Large intestine (tissue), 3 donors: ENCODE data around the gene CD209. TPM values are rescaled to one million over a fixed set of nuclear protein-coding genes. Genes with fewer than 3 reads are reported as not detected.

ENCODE experiments used
- DNase-seq, 2 donors: peaks; one replicate each; pipeline versions ENCODE4 v3.0.0 to v3.0.0-alpha.2; 2013
- H3K27ac ChIP-seq: one replicate; pipeline ENCODE4 v1.5.1; 2013; ENCODE audit warnings: low read length
- H3K27me3 ChIP-seq: 2 replicates; pipeline ENCODE4 v1.6.1; 2013; ENCODE audit warnings: low read length; ENCODE audit not compliant: control insufficient read depth, insufficient read depth
- H3K36me3 ChIP-seq: 2 replicates; pipeline ENCODE4 v1.6.1; 2013; ENCODE audit warnings: low read length; ENCODE audit not compliant: control insufficient read depth, insufficient read depth
- H3K4me1 ChIP-seq: one replicate; pipeline ENCODE4 v1.6.1; 2013; ENCODE audit warnings: low read length; ENCODE audit not compliant: control insufficient read depth, insufficient read depth
- H3K4me3 ChIP-seq: one replicate; pipeline ENCODE4 v1.5.1; 2013; ENCODE audit warnings: low read length
- H3K9me3 ChIP-seq: one replicate; pipeline ENCODE4 v1.6.1; 2013; ENCODE audit warnings: mild to moderate bottlenecking, low read depth, low read length, moderate library complexity; ENCODE audit not compliant: control insufficient read depth
- WGBS: methylation state at CpG from one replicate; pipeline ENCODE4 v1.1.5; 2013; ENCODE audit warnings: low lambda C conversion rate; ENCODE audit not compliant: insufficient coverage; 5-methylcytosine and 5-hydroxymethylcytosine counted together
- polyA plus RNA-seq: library from polyadenylated mRNA; unstranded; fragments of 120-200 nt; gene quantifications from one replicate; pipeline ENCODE4 v1.2.1, GENCODE V29; 2013

The CD209 gene
- polyA plus RNA-seq, 1 donor = 14.4 TPM

DNA sequence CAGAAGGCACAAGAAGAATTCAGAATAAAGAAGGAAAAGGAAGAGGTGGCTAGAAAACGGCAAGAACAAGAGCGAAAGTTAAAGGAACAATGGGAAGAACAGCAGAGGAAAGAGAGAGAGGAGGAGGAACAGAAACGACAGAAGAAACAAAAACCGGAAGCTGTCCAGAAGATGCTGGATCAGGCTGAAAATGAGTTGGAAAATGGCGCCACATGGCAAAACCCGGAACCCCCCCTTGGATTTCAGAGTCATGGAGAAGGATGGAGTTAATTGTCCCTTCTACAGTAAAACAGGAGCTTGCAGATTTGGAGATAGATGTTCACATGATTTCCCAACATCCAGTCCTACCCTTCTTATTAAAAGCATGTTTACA lies 6.7 kb downstream of the CD209 start:
- Histone ChIP-seq H3K27me3 (peaks cover 3% of the 10 kb centered on the region), H3K9me3 (no peaks in the 10 kb centered on the region), H3K27ac (no peak overlapping the region), H3K36me3 (no peaks in the 10 kb centered on the region), H3K4me3 (no peak overlapping the region), H3K4me1 (no peaks in the 10 kb centered on the region)
- no peak for DNase-seq
- 87% methylated on average over 4 of the region's 6 CpGs for WGBS

DNA sequence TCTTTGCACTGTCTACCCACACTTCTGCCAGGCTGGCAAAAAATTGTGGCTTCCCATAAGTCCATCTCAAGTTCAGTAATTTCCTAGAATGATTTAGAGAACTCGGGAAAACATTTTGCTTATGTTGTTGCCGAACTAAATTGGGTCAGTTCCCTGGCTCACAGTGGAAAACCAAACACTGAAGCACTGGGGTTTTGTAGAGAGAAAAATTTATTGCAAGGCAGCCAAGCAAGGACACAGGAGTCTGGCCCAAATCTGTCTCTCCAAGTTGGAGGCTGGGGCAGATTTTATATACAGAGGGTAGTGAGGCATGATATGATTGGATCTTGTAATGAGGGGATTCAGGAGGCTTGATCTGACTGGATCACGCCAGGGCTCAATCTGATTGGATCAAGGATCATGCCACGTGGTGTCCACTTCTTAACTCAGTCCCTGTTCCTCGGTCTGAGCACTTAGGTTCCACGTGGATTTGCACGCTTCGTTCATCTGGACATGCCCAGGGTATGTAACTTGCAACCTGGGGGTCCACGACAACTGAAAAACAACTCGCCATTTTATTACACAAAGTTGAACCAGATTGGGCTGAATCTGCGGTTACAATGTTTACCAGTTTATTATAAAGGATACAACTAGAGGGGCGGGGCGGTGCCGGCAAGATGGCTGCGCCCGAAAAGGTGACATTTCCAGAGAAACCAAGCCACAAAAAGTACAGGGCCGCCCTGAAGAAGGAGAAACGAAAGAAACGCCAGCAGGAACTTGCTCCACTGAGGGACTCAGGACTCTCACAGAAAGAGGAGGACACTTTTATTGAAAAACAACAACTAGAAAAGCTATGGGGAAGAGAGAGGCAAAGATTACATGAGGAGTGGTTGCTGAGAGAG lies 7.3 kb downstream of the CD209 start:
- no peak for DNase-seq
- no peaks in the 10 kb centered on the region for H3K36me3 ChIP-seq
- H3K9me3 ChIP-seq = no peaks in the 10 kb centered on the region
- no peak overlapping the region for H3K27ac ChIP-seq
- H3K4me3 ChIP-seq = no peak overlapping the region
- whole genome bisulfite sequencing = no CpG with 5 or more reads among the region's 19 CpGs
- peaks cover 3% of the 10 kb centered on the region for H3K27me3 ChIP-seq
- no peaks in the 10 kb centered on the region for H3K4me1 ChIP-seq

DNA sequence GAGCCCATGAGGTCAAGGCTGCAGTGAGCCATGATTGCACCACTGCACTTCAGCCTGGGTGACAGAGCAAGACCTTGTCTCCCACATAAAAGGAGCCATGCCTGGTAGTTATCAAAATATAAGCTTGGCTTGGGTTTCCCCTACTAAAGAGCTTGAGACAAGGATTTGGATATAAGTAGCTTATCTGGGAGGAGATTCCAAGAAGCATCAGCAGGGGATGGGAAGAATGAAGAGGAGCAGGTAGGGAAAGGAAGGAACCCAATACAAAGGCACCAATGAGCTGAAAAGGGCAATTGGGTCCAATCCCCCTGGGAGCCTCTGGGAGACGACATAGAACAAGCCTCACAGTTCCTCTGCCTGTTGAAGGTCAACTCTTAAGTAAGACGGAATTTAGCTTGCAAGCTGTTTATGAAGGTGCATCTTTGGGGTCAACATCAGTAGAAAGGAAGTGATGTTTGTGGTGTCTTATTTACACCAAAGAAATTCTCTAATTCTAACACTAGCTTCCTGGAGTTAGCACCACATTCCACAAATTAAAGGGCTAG lies 8.1 kb downstream of the CD209 start:
- Histone ChIP-seq H3K27ac (no peak overlapping the region), H3K36me3 (no peaks in the 10 kb centered on the region), H3K4me3 (no peak overlapping the region), H3K9me3 (no peaks in the 10 kb centered on the region), H3K4me1 (no peaks in the 10 kb centered on the region), H3K27me3 (peaks cover 5% of the 10 kb centered on the region)
- DNase-seq = no peak
- no CpG with 5 or more reads among the region's 2 CpGs for WGBS

DNA sequence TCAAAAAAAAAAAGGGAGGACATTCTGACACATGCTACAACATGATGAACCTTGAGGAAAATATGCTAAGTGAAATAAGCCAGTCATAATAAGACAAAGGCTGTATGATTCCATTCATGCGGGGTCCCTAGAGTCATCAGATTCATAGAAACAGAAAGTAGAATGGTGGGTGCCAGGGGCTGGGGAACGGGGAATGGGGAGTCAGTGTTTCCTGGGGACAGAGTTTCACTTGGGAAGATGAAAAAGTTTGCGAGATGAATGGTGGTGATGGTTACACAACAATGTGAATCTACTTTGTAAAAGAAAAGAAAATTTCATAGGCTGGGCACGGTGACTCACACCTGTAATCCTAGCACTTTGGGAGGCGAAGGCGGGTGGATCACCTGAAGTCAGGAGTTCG lies 9.3 kb downstream of the CD209 start:
- no peak overlapping the region for H3K4me3 ChIP-seq
- H3K27ac ChIP-seq = no peak overlapping the region
- 92% methylated on average over 2 of the region's 7 CpGs for WGBS
- H3K36me3 ChIP-seq = no peaks in the 10 kb centered on the region
- no peaks in the 10 kb centered on the region for H3K4me1 ChIP-seq
- DNase-seq = no peak
- H3K27me3 ChIP-seq = peaks cover 5% of the 10 kb centered on the region
- H3K9me3 ChIP-seq = no peaks in the 10 kb centered on the region

DNA sequence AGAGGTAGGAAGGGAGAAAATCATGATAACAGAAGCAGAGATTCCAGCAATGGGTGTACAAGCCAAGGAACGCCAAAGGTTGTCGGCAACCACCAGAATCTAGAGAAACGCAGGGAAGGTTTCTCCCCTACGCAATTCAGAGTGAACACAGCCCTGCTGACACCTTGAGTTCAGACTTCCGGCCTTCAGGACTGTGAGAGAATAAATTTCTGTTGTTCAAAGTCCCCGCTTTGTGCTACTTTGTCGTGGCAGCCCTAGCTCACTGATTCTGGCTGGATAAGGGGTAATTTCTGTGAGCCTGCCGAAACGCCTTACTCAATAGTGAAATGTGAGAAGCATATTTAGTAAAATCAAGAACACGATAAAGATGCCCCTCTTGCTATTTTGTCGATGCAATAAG lies 10.1 kb downstream of the CD209 start:
- Histone ChIP-seq H3K4me3 (no peak overlapping the region), H3K36me3 (no peaks in the 10 kb centered on the region), H3K4me1 (no peaks in the 10 kb centered on the region), H3K27ac (no peak overlapping the region), H3K9me3 (no peaks in the 10 kb centered on the region), H3K27me3 (peaks cover 9% of the 10 kb centered on the region)
- WGBS = 92% methylated on average over 4 of the region's 11 CpGs
- DNase-seq = no peak

DNA sequence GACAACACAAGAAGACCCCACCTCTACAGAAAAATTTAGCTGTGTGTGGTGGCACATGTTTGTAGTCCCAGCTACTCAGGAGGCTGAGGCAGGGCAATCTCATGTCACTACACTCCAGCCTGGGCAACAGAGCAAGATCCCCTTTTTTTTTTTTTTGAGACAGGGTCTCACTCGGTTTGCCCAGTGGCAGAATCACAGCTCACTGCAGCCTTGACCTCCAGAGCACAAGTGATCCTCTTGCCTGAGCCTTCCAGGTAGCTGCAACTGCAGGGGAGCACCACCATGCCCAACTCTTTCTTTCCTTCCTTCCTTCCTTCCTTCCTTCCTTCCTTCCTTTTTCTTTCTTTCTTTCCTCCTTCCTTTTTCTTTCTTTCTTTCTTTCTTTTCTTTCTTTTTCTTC lies 11.2 kb downstream of the CD209 start:
- H3K4me3 ChIP-seq = no peak overlapping the region
- no peak for DNase-seq

DNA sequence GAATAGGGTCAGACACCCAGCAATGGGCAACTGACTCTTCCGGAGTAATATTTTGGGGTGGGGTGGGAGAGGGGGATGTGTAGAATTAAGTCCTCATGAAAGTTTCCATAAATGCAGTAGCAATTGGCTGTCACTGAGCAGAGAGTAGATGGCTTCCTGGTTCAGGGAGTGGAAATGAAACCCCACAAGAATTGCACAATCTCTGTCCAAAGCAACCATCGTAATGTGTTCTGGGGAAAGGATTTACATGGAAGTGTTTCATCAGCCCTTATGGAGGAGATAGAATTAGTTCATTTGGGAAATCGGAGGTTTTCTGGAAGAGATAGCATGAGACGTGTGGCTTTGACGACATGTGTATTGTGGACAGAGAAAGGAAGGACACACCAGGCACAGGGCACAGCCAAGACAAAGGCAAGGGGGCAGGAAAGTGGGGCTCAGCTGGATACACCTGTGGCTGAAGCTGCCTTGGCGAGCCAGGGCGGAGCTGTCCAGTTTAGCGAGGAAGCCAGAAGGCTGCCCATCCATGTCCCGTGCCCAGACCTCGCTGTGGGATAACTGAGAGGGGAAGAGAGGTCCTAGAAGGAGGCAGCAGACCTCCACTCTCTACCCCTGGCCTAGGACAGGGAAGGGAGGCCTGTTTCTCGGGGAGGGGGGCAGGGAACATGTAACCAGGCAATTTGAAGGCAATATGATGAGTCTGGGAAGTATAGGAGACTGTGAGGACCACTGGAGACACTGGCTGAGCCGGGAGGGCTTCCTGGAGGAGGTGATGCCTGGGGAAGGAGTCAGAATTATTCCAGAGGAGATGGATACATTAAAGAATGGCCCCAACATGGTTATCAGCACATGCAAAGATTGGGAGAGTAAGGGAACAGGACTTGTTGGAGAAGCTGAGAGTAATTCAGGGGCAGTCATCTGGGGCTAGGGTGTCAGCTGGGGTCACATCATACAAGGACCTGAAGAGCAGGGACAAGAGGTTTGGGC lies 12.8 kb downstream of the CD209 start:
- WGBS = no CpG with 5 or more reads among the region's 12 CpGs
- H3K9me3 ChIP-seq = peaks cover 6% of the 10 kb centered on the region
- DNase-seq = no peak
- no peaks in the 10 kb centered on the region for H3K36me3 ChIP-seq
- H3K4me3 ChIP-seq = no peak overlapping the region
- peaks cover 35% of the 10 kb centered on the region for H3K27me3 ChIP-seq
- no peaks in the 10 kb centered on the region for H3K4me1 ChIP-seq
- no peak overlapping the region for H3K27ac ChIP-seq

More for the DNA sequence above, 11.2 kb downstream of the CD209 start:
- peaks cover 20% of the 10 kb centered on the region for H3K27me3 ChIP-seq
- no CpG with 5 or more reads among the region's 1 CpG for WGBS
- no peaks in the 10 kb centered on the region for H3K4me1 ChIP-seq
- no peak overlapping the region for H3K27ac ChIP-seq
- no peaks in the 10 kb centered on the region for H3K36me3 ChIP-seq
- peaks cover 2% of the 10 kb centered on the region for H3K9me3 ChIP-seq

DNA sequence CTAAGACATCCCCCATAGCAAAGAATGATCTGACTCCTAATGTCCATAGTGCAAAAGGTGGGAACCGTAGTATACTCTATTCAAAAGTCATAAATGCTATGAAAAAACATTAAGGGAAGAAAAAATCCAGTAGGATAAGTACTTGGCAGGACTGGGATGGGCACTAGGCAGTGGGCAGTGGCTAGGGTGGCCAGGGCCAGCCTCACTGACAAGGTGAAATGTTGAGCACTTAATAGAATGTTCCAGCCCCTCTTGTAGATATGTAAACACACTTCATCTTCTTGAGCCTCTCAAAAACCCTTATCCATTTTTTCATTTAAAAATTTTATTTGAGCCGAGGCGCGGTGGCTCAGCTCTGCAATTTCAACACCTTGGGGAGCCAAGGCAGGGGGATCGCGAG lies 14.0 kb downstream of the CD209 start:
- 76% methylated on average over 5 of the region's 6 CpGs for WGBS
- no peaks in the 10 kb centered on the region for H3K36me3 ChIP-seq
- H3K27me3 ChIP-seq = peaks cover 46% of the 10 kb centered on the region
- no peak overlapping the region for H3K4me3 ChIP-seq
- H3K27ac ChIP-seq = no peak overlapping the region
- DNase-seq = no peak
- H3K9me3 ChIP-seq = peaks cover 6% of the 10 kb centered on the region
- H3K4me1 ChIP-seq = no peaks in the 10 kb centered on the region

DNA sequence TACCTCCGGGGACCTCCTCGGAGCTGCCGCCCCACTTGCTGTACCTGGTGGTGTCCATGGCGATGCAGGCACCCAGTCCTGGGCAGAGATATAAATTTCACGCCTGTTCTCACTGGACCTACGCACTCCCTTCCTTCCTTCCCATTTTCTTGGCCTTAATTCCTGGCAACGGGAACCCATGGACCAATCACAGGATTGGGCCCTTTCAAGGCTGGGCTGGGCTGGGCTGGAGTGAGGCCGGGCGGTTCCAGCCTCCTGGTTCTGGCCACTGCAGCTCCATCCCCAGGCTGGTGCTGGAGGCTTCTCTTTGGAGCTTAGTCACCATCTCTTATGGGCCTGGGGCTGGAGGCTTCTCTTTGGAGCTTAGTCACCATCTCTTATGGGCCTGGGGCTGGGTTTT lies 15.3 kb downstream of the CD209 start, which contains the start of gene CLEC4G:
CLEC4G (minus strand) TSS at position 66 of the 400 bp plus-strand sequence; CDS start at position 58, 8 bp downstream.
- Histone ChIP-seq H3K4me3 (no peak within 1 kb of the TSS), H3K4me1 (no peaks in the 10 kb centered on the region), H3K9me3 (peaks cover 6% of the 10 kb centered on the region), H3K27ac (no peak within 1 kb of the TSS), H3K27me3 (peaks cover 58% of the 10 kb centered on the region), H3K36me3 (no peaks in the 10 kb centered on the region)
- no peak for DNase-seq
- WGBS = 50% methylated on average over 2 of the region's 9 CpGs

DNA sequence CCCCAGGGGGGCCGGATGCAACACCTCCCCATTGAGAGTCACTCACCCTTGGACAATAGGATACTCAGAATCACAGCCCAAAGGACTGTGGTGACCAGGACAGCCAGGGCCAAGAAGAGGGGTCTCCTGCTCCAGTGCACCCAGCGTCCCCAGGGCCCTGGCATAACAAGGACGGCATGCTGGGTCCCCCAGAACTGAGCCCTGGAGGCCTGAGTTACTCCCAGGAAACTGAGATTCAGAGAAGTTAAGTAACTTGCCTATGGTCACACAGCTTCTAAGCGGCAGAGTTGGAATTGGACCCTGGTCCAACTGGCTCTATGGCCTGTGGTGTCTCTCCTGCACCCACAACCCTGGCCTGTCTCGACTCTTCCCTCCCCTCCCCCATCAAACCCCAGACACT lies 15.7 kb downstream of the CD209 start:
- WGBS = no CpG with 5 or more reads among the region's 5 CpGs
- Histone ChIP-seq H3K27ac (no peak overlapping the region), H3K4me1 (no peaks in the 10 kb centered on the region), H3K9me3 (peaks cover 6% of the 10 kb centered on the region), H3K4me3 (no peak overlapping the region), H3K36me3 (no peaks in the 10 kb centered on the region), H3K27me3 (peaks cover 58% of the 10 kb centered on the region)
- DNase-seq = no peak
